CD8-positive, alpha-beta memory T cell (primary cell): Measurements from ENCODE around the gene APP. TPM values are rescaled to one million over a fixed set of nuclear protein-coding genes. Genes with fewer than 3 reads are reported as not detected.

Source experiments
- CTCF ChIA-PET: fragments of 350-600 bp; sonication (Branson Sonifier 250); formaldehyde crosslinking; loops from one replicate; lab custom pipeline; 2021; ENCODE audit warnings: antibody characterized with exemption; lab: Charles Lee
- POLR2A ChIA-PET: fragments of 350-600 bp; sonication (Branson Sonifier 250); formaldehyde crosslinking; loops from one replicate; lab custom pipeline; 2021; ENCODE audit warnings: antibody characterized with exemption; lab: Charles Lee
- DNase-seq, 5 donors: peaks; one replicate each; pipeline versions ENCODE4 v3.0.0 to v3.0.0-alpha.2; 2020 to 2022; ENCODE audit warnings: mixed read lengths in 1 of 5
- H3K27ac ChIP-seq: one replicate; pipeline ENCODE4 v1.7.0; 2013; ENCODE audit warnings: low read depth, mild to moderate bottlenecking, low read length, moderate library complexity
- H3K27me3 ChIP-seq: 2 replicates; pipeline ENCODE4 v1.7.0; 2013; ENCODE audit warnings: low read length, mild to moderate bottlenecking; ENCODE audit not compliant: insufficient read depth, poor library complexity, severe bottlenecking
- H3K36me3 ChIP-seq: 2 replicates; pipeline ENCODE4 v1.7.0; 2013; ENCODE audit warnings: mild to moderate bottlenecking, low read length, moderate library complexity; ENCODE audit not compliant: insufficient read depth
- H3K4me1 ChIP-seq: 2 replicates; pipeline ENCODE4 v1.7.0; 2013; ENCODE audit warnings: mild to moderate bottlenecking, low read length, moderate library complexity; ENCODE audit not compliant: insufficient read depth
- H3K4me3 ChIP-seq: 2 replicates; pipeline ENCODE4 v1.7.0; 2013; ENCODE audit warnings: mild to moderate bottlenecking, low read length
- H3K9me3 ChIP-seq: 2 replicates; pipeline ENCODE4 v1.7.0; 2013; ENCODE audit warnings: mild to moderate bottlenecking, low read length
- H3K27ac Mint-ChIP-seq, 8 donors: one replicate each; pipeline ENCODE4 v1.8.0; 2020 to 2021; ENCODE audit warnings: mixed read lengths in 8 of 8, mild to moderate bottlenecking in 6 of 8, inconsistent platforms in 3 of 8, moderate library complexity in 3 of 8
- H3K27me3 Mint-ChIP-seq, 2 donors: one replicate each; pipeline ENCODE4 v1.8.0; 2020 to 2021; ENCODE audit warnings: mixed read lengths in 2 of 2, mild to moderate bottlenecking in 1 of 2, moderate library complexity in 1 of 2
- H3K36me3 Mint-ChIP-seq, 3 donors: one replicate each; pipeline ENCODE4 v1.8.0; 2020 to 2021; ENCODE audit warnings: mixed read lengths in 3 of 3, inconsistent platforms in 1 of 3, mild to moderate bottlenecking in 1 of 3
- H3K4me1 Mint-ChIP-seq, 3 donors: one replicate each; pipeline ENCODE4 v1.8.0; 2020 to 2021; ENCODE audit warnings: mixed read lengths in 3 of 3, inconsistent platforms in 1 of 3, mild to moderate bottlenecking in 1 of 3
- H3K4me3 Mint-ChIP-seq, 7 donors: one replicate each; pipeline ENCODE4 v1.8.0; 2020 to 2021; ENCODE audit warnings: mixed read lengths in 7 of 7, mild to moderate bottlenecking in 6 of 7, moderate library complexity in 4 of 7, inconsistent platforms in 2 of 7
- H3K9me3 Mint-ChIP-seq, 5 donors: one replicate each; pipeline ENCODE4 v1.8.0; 2020 to 2022; ENCODE audit warnings: mixed read lengths in 5 of 5, mild to moderate bottlenecking in 3 of 5, moderate library complexity in 2 of 5, inconsistent platforms in 1 of 5
- polyA plus RNA-seq: library from polyadenylated mRNA; unstranded; fragments of 300-500 nt; fragmentation: Illumina TruSeq; gene quantifications from one replicate; pipeline ENCODE4 v1.2.3, GENCODE V29; 2021
- total RNA-seq, 2 experiments: library from RNA; stranded (reverse); gene quantifications; one replicate each; pipeline ENCODE4 v1.2.3, GENCODE V29; 2021

The APP gene
- total and polyA plus RNA-seq, 3 experiments from 2014 or later, result 5.3 to 15.3 (median 15.2) TPM

- POLR2A ChIA-PET, result no interaction called here
- CTCF ChIA-PET, result no interaction called here
- H3K27ac Mint-ChIP-seq, result no peak overlapping the region
- Histone ChIP-seq H3K27ac (no peak overlapping the region), H3K27me3 (no peaks in the 10 kb centered on the region), H3K4me3 (no peak overlapping the region), H3K36me3 (no peaks in the 10 kb centered on the region), H3K4me1 (no peaks in the 10 kb centered on the region), H3K9me3 (no peaks in the 10 kb centered on the region)
- no peak overlapping the region for H3K4me3 Mint-ChIP-seq
- no peak for DNase-seq
- H3K9me3 Mint-ChIP-seq, result no peaks in the 10 kb centered on the region
- no peaks in the 10 kb centered on the region for H3K36me3 Mint-ChIP-seq
- H3K27me3 Mint-ChIP-seq, result peaks cover 3 to 8% of the 10 kb centered on the region in 2 donors
- H3K4me1 Mint-ChIP-seq, result no peaks in the 10 kb centered on the region
These were observed 47.6 kb downstream of the APP start for GRCh38 chr21:26123012-26123411.

GRCh38 chr21:26120828-26121227, 49.7 kb downstream of the APP start:
- H3K36me3 Mint-ChIP-seq, result no peaks in the 10 kb centered on the region
- Histone ChIP-seq H3K36me3 (no peaks in the 10 kb centered on the region), H3K4me1 (no peaks in the 10 kb centered on the region), H3K27me3 (no peaks in the 10 kb centered on the region), H3K4me3 (no peak overlapping the region), H3K27ac (no peak overlapping the region), H3K9me3 (no peaks in the 10 kb centered on the region)
- H3K27ac Mint-ChIP-seq, result no peak overlapping the region
- no peak for DNase-seq
- H3K27me3 Mint-ChIP-seq, result peaks cover 0 to 4% of the 10 kb centered on the region in 2 donors
- H3K4me1 Mint-ChIP-seq, result no peaks in the 10 kb centered on the region
- CTCF ChIA-PET, result no interaction called here
- no peaks in the 10 kb centered on the region for H3K9me3 Mint-ChIP-seq
- POLR2A ChIA-PET, result no interaction called here
- H3K4me3 Mint-ChIP-seq, result no peak overlapping the region

- H3K4me1 Mint-ChIP-seq, result no peaks in the 10 kb centered on the region
- DNase-seq, result no peak
- Histone ChIP-seq H3K27ac (no peak overlapping the region), H3K9me3 (no peaks in the 10 kb centered on the region), H3K27me3 (no peaks in the 10 kb centered on the region), H3K36me3 (no peaks in the 10 kb centered on the region), H3K4me1 (no peaks in the 10 kb centered on the region), H3K4me3 (no peak overlapping the region)
- no peaks in the 10 kb centered on the region for H3K9me3 Mint-ChIP-seq
- no peak overlapping the region for H3K27ac Mint-ChIP-seq
- ChIA-PET POLR2A (no interaction called here), CTCF (no interaction called here)
- H3K36me3 Mint-ChIP-seq, result no peaks in the 10 kb centered on the region
- H3K27me3 Mint-ChIP-seq, result no peaks in the 10 kb centered on the region
- H3K4me3 Mint-ChIP-seq, result no peak overlapping the region
These were observed 50.7 kb downstream of the APP start for GRCh38 chr21:26119906-26120305.

- POLR2A ChIA-PET, result no interaction called here
- Mint-ChIP-seq H3K9me3 (no peaks in the 10 kb centered on the region), H3K27me3 (no peaks in the 10 kb centered on the region), H3K36me3 (no peaks in the 10 kb centered on the region), H3K27ac (no peak overlapping the region), H3K4me3 (no peak overlapping the region), H3K4me1 (no peaks in the 10 kb centered on the region)
- H3K27me3 ChIP-seq, result no peaks in the 10 kb centered on the region
- H3K36me3 ChIP-seq, result no peaks in the 10 kb centered on the region
- no peaks in the 10 kb centered on the region for H3K4me1 ChIP-seq
- no peak overlapping the region for H3K4me3 ChIP-seq
- no peak for DNase-seq
- H3K9me3 ChIP-seq, result no peaks in the 10 kb centered on the region
- no peak overlapping the region for H3K27ac ChIP-seq
- CTCF ChIA-PET, result no interaction called here
These were observed 51.5 kb downstream of the APP start for GRCh38 chr21:26118938-26119540.

GRCh38 chr21:26117972-26118367, 52.6 kb downstream of the APP start:
- POLR2A ChIA-PET, result no interaction called here
- Mint-ChIP-seq H3K36me3 (no peaks in the 10 kb centered on the region), H3K27ac (no peak overlapping the region), H3K9me3 (no peaks in the 10 kb centered on the region), H3K4me3 (no peak overlapping the region), H3K4me1 (no peaks in the 10 kb centered on the region), H3K27me3 (no peaks in the 10 kb centered on the region)
- no peaks in the 10 kb centered on the region for H3K36me3 ChIP-seq
- no peak overlapping the region for H3K27ac ChIP-seq
- H3K9me3 ChIP-seq, result no peaks in the 10 kb centered on the region
- H3K4me3 ChIP-seq, result no peak overlapping the region
- H3K4me1 ChIP-seq, result no peaks in the 10 kb centered on the region
- H3K27me3 ChIP-seq, result no peaks in the 10 kb centered on the region
- CTCF ChIA-PET, result no interaction called here
- no peak for DNase-seq

- H3K36me3 Mint-ChIP-seq, result no peaks in the 10 kb centered on the region
- CTCF ChIA-PET, result no interaction called here
- no peaks in the 10 kb centered on the region for H3K9me3 Mint-ChIP-seq
- no peaks in the 10 kb centered on the region for H3K4me1 Mint-ChIP-seq
- Histone ChIP-seq H3K36me3 (no peaks in the 10 kb centered on the region), H3K4me3 (no peak overlapping the region), H3K27ac (no peak overlapping the region), H3K9me3 (no peaks in the 10 kb centered on the region), H3K4me1 (no peaks in the 10 kb centered on the region), H3K27me3 (no peaks in the 10 kb centered on the region)
- no peaks in the 10 kb centered on the region for H3K27me3 Mint-ChIP-seq
- POLR2A ChIA-PET, result no interaction called here
- no peak overlapping the region for H3K4me3 Mint-ChIP-seq
- no peak for DNase-seq
- no peak overlapping the region for H3K27ac Mint-ChIP-seq
These were observed 53.1 kb downstream of the APP start for GRCh38 chr21:26117324-26117971.

GRCh38 chr21:26116456-26117011, 54.0 kb downstream of the APP start:
- no peaks in the 10 kb centered on the region for H3K27me3 ChIP-seq
- Mint-ChIP-seq H3K9me3 (no peaks in the 10 kb centered on the region), H3K36me3 (no peaks in the 10 kb centered on the region), H3K27ac (no peak overlapping the region), H3K27me3 (no peaks in the 10 kb centered on the region), H3K4me3 (no peak overlapping the region), H3K4me1 (no peaks in the 10 kb centered on the region)
- H3K4me1 ChIP-seq, result no peaks in the 10 kb centered on the region
- H3K27ac ChIP-seq, result no peak overlapping the region
- no peak overlapping the region for H3K4me3 ChIP-seq
- ChIA-PET CTCF (no interaction called here), POLR2A (no interaction called here)
- DNase-seq, result no peak
- no peaks in the 10 kb centered on the region for H3K9me3 ChIP-seq
- H3K36me3 ChIP-seq, result no peaks in the 10 kb centered on the region

- ChIA-PET POLR2A (no interaction called here), CTCF (no interaction called here)
- no peak overlapping the region for H3K4me3 ChIP-seq
- no peaks in the 10 kb centered on the region for H3K4me1 Mint-ChIP-seq
- H3K27me3 Mint-ChIP-seq, result no peaks in the 10 kb centered on the region
- no peaks in the 10 kb centered on the region for H3K36me3 ChIP-seq
- H3K36me3 Mint-ChIP-seq, result no peaks in the 10 kb centered on the region
- no peaks in the 10 kb centered on the region for H3K9me3 Mint-ChIP-seq
- no peak overlapping the region for H3K4me3 Mint-ChIP-seq
- H3K9me3 ChIP-seq, result no peaks in the 10 kb centered on the region
- DNase-seq, result no peak
- no peak overlapping the region for H3K27ac Mint-ChIP-seq
- H3K27ac ChIP-seq, result no peak overlapping the region
- H3K27me3 ChIP-seq, result no peaks in the 10 kb centered on the region
- H3K4me1 ChIP-seq, result no peaks in the 10 kb centered on the region
These were observed 54.7 kb downstream of the APP start for GRCh38 chr21:26115899-26116298.
